HepG2 (cell line): Measurements from ENCODE around the gene NUDT3. TPM values are rescaled to one million over a fixed set of nuclear protein-coding genes. Genes with fewer than 3 reads are reported as not detected.
A peak's percentile ranks its signal among the peaks of the same experiment; 100 is the strongest.

ENCODE experiments used
- BRD4 ChIP-seq: sonication (generic); formaldehyde crosslinking; IDR thresholded peaks from 2 replicates; pipeline ENCODE4 v1.4.0; 2020; ENCODE audit warnings: missing genetic modification reagents
- CEBPG ChIP-seq: IDR thresholded peaks from 2 replicates; pipeline ENCODE4 v1.6.1; 2016
- ELF4 ChIP-seq: sonication (generic); formaldehyde crosslinking; IDR thresholded peaks from 2 replicates; pipeline ENCODE4 v1.5.0; 2020; ENCODE audit warnings: missing genetic modification reagents, mild to moderate bottlenecking, moderate library complexity, borderline replicate concordance
- ETV6 ChIP-seq: sonication (generic); formaldehyde crosslinking; conservative IDR thresholded peaks from 2 replicates; pipeline ENCODE4 v1.4.0; 2020; ENCODE audit warnings: missing genetic modification reagents
- KDM4B ChIP-seq: sonication (generic); formaldehyde crosslinking; IDR thresholded peaks from 2 replicates; pipeline ENCODE4 v1.4.0; 2020; ENCODE audit warnings: missing genetic modification reagents
- ZBTB8A ChIP-seq: sonication (generic); formaldehyde crosslinking; IDR thresholded peaks from 2 replicates; pipeline ENCODE4 v1.4.0; 2020; ENCODE audit warnings: mild to moderate bottlenecking, low read depth, missing genetic modification reagents, borderline replicate concordance
- ZNF318 ChIP-seq: sonication (generic); formaldehyde crosslinking; IDR thresholded peaks from 2 replicates; pipeline ENCODE4 v1.4.0; 2020; ENCODE audit warnings: mild to moderate bottlenecking, missing genetic modification reagents
- ZNF501 ChIP-seq: sonication (generic); formaldehyde crosslinking; IDR thresholded peaks from 2 replicates; pipeline ENCODE4 v1.5.1; 2020; ENCODE audit warnings: mild to moderate bottlenecking, moderate library complexity, missing genetic modification reagents
- ZNF879 ChIP-seq: sonication (generic); formaldehyde crosslinking; IDR thresholded peaks from 2 replicates; pipeline ENCODE4 v1.8.1; 2023; ENCODE audit warnings: missing genetic modification reagents
- polyA plus RNA-seq, 8 experiments: library from polyadenylated mRNA; depleted of rRNA in 3 of 8; stranded (reverse) in 7 of 8; unstranded in 1 of 8; fragments of >200 nt; fragmentation: Illumina TruSeq in 4 of 8; extraction: Trizol in 4 of 8; gene quantifications; 2 replicates each; pipeline versions ENCODE4 v1.2.1 to v1.2.3, GENCODE V29; 2011 to 2016; ENCODE audit warnings: low read depth in 4 of 8, missing spikeins in 1 of 8, mixed read lengths in 1 of 8; ENCODE audit not compliant: insufficient read depth in 1 of 8
- total RNA-seq, 5 experiments: library from RNA; depleted of rRNA; stranded (reverse); fragments of >200 nt; fragmentation: Illumina TruSeq; extraction: Trizol; gene quantifications; 2 replicates each; pipeline ENCODE4 v1.2.3, GENCODE V29; 2016; ENCODE audit warnings: low read depth in 1 of 5
- TF ChIP-seq, protein P1 (sequence below): sonication (generic); formaldehyde crosslinking; IDR thresholded peaks from 2 replicates; pipeline ENCODE4 v1.4.0; 2020; ENCODE audit warnings: missing genetic modification reagents
- TF ChIP-seq, protein P2 (sequence below): sonication (generic); formaldehyde crosslinking; IDR thresholded peaks from 2 replicates; pipeline ENCODE4 v1.5.0; 2020; ENCODE audit warnings: missing genetic modification reagents

The NUDT3 gene
- total and polyA plus RNA-seq, 2 of the 13 experiments (the other 11 are each of a cell fraction or from before 2014, with no cell fraction given): 20.2 to 20.6 TPM

GRCh38 chr6:34352305-34352937 lies 40.0 kb downstream of the NUDT3 start (continued):
- TF ChIP-seq CEBPG (CRISPR knock-in tag) (peak; percentile 65), BRD4 (CRISPR knock-in tag) (no peak), ZNF318 (CRISPR knock-in tag) (no peak), ZBTB8A (no peak), ZNF879 (CRISPR knock-in tag) (no peak), ELF4 (no peak), ZNF501 (CRISPR knock-in tag) (no peak), KDM4B (CRISPR knock-in tag) (no peak), ETV6 (CRISPR knock-in tag) (no peak)
- TF ChIP-seq, protein P1, sequence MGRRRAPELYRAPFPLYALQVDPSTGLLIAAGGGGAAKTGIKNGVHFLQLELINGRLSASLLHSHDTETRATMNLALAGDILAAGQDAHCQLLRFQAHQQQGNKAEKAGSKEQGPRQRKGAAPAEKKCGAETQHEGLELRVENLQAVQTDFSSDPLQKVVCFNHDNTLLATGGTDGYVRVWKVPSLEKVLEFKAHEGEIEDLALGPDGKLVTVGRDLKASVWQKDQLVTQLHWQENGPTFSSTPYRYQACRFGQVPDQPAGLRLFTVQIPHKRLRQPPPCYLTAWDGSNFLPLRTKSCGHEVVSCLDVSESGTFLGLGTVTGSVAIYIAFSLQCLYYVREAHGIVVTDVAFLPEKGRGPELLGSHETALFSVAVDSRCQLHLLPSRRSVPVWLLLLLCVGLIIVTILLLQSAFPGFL (CRISPR knock-in tag): no peak
- TF ChIP-seq, protein P2, sequence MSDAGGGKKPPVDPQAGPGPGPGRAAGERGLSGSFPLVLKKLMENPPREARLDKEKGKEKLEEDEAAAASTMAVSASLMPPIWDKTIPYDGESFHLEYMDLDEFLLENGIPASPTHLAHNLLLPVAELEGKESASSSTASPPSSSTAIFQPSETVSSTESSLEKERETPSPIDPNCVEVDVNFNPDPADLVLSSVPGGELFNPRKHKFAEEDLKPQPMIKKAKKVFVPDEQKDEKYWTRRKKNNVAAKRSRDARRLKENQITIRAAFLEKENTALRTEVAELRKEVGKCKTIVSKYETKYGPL: peak; percentile 82
